Endodermal cell (in vitro differentiated cells): ENCODE data around the gene KPNA4. TPM values are rescaled to one million over a fixed set of nuclear protein-coding genes. Genes with fewer than 3 reads are reported as not detected.

Source experiments
- DNase-seq: peaks from one replicate; pipeline ENCODE4 v3.0.0-alpha.2; 2017
- H3K27ac ChIP-seq: 2 replicates; pipeline ENCODE4 v1.5.1; 2013; ENCODE audit warnings: mild to moderate bottlenecking, low read depth, low read length, moderate library complexity
- H3K27me3 ChIP-seq: 2 replicates; pipeline ENCODE4 v1.6.1; 2013; ENCODE audit warnings: mild to moderate bottlenecking, low read length, moderate library complexity; ENCODE audit not compliant: insufficient read depth, control insufficient read depth, poor library complexity, severe bottlenecking
- H3K36me3 ChIP-seq: 2 replicates; pipeline ENCODE4 v1.7.0; 2013; ENCODE audit warnings: mild to moderate bottlenecking, low read length, moderate library complexity; ENCODE audit not compliant: control insufficient read depth, insufficient read depth
- H3K4me1 ChIP-seq: one replicate; pipeline ENCODE4 v1.7.0; 2013; ENCODE audit warnings: low read length; ENCODE audit not compliant: control insufficient read depth, insufficient read depth
- H3K4me3 ChIP-seq: 2 replicates; pipeline ENCODE4 v1.5.1; 2013; ENCODE audit warnings: mild to moderate bottlenecking, low read length, moderate library complexity
- H3K9ac ChIP-seq: 2 replicates; pipeline ENCODE4 v1.6.1; 2013; ENCODE audit warnings: mild to moderate bottlenecking, low read length, moderate library complexity; ENCODE audit not compliant: poor library complexity, severe bottlenecking; ENCODE audit errors: extremely low read depth
- H3K9me3 ChIP-seq: 2 replicates; pipeline ENCODE4 v1.6.1; 2013; ENCODE audit warnings: mild to moderate bottlenecking, low read length, moderate library complexity; ENCODE audit not compliant: control insufficient read depth
- H3K27ac Mint-ChIP-seq: 2 replicates; pipeline ENCODE4 v1.8.0; 2020; ENCODE audit warnings: mixed read lengths
- H3K27me3 Mint-ChIP-seq: 2 replicates; pipeline ENCODE4 v1.8.0; 2021; ENCODE audit warnings: mild to moderate bottlenecking, mixed read lengths; ENCODE audit not compliant: insufficient read depth
- H3K36me3 Mint-ChIP-seq: 2 replicates; pipeline ENCODE4 v1.8.0; 2020; ENCODE audit warnings: low read depth, mixed read lengths
- H3K4me1 Mint-ChIP-seq: 2 replicates; pipeline ENCODE4 v1.8.0; 2020; ENCODE audit warnings: mixed read lengths
- H3K4me3 Mint-ChIP-seq: 2 replicates; pipeline ENCODE4 v1.8.0; 2020; ENCODE audit warnings: mild to moderate bottlenecking, moderate library complexity, mixed read lengths
- H3K9me3 Mint-ChIP-seq: 2 replicates; pipeline ENCODE4 v1.8.0; 2020; ENCODE audit warnings: mild to moderate bottlenecking, mixed read lengths
- whole genome bisulfite sequencing, 2 experiments: methylation state at CpG; one replicate each; pipeline versions ENCODE4 v1.1.5 to v1.1.7; 2013; ENCODE audit warnings: missing lambda C conversion rate in 2 of 2, mixed read lengths in 1 of 2; ENCODE audit not compliant: insufficient coverage in 1 of 2, insufficient read length in 1 of 2; 5-methylcytosine and 5-hydroxymethylcytosine counted together
- long read RNA-seq, 4 experiments: library from polyadenylated mRNA in 2 of 4; library from RNA in 1 of 4; library from capped mRNA in 1 of 4; stranded (forward) in 3 of 4; unstranded in 1 of 4; transcript quantifications; one replicate each; pipeline ENCODE4 v2.0.0, GENCODE V29; 2020 to 2021; ENCODE audit warnings: inconsistent platforms in 1 of 4
- polyA plus RNA-seq, 2 experiments: library from polyadenylated mRNA; stranded (reverse); fragments of 50-300 nt; gene quantifications; one replicate each; pipeline ENCODE4 v1.2.3, GENCODE V29; 2013
- total RNA-seq, 2 donors: library from RNA; stranded (reverse); fragmentation: NEBNext Ultra II Directional in 1 of 2; extraction: Animal tissue kit (Norgen Biotek cat#: 25700) in 1 of 2; gene quantifications; 2 replicates in 1 of 2; 3 replicates in 1 of 2; pipeline ENCODE4 v1.2.1, GENCODE V29; 2021
- TF ChIP-seq, protein P1 (sequence below): fragments of 200-600 bp; sonication (generic); conservative IDR thresholded peaks from 2 replicates; pipeline ENCODE4 v1.5.0; 2021; ENCODE audit warnings: antibody characterized with exemption, mild to moderate bottlenecking

The KPNA4 gene
- 10 to 100 TPM; 65.2 to 73.0 TPM for total RNA-seq
- 33.9 TPM for polyA plus RNA-seq (2013, experiment 1 of 2)
- 32.1 TPM for polyA plus RNA-seq (2013, experiment 2 of 2)
- long read RNA-seq, experiment 1, full-length matches to known transcripts, result 6 of 27 reads
- long read RNA-seq, experiment 1, partial matches to known transcripts, result 5 of 27 reads
- long read RNA-seq, experiment 1, other reads (novel, unspliced or antisense), result 16 of 27 reads
- long read RNA-seq, experiment 2, full-length matches to known transcripts, result 74 of 98 reads
- long read RNA-seq, experiment 2, partial matches to known transcripts, result 8 of 98 reads
- long read RNA-seq, experiment 2, other reads (novel, unspliced or antisense), result 16 of 98 reads
- long read RNA-seq, experiment 3, full-length matches to known transcripts, result 9 of 20 reads
- long read RNA-seq, experiment 3, partial matches to known transcripts, result 9 of 20 reads
- long read RNA-seq, experiment 3, other reads (novel, unspliced or antisense), result 2 of 20 reads
- long read RNA-seq, experiment 4, partial matches to known transcripts, result 0 of 1 reads
- long read RNA-seq, experiment 4, other reads (novel, unspliced or antisense), result 1 of 1 reads

- Histone ChIP-seq H3K9ac (peak within 1 kb of the TSS; percentile 74), H3K27ac (peak within 1 kb of the TSS; percentile 95), H3K36me3 (peaks cover 21% of the 10 kb centered on the region), H3K9me3 (peaks cover 6% of the 10 kb centered on the region), H3K4me3 (peak within 1 kb of the TSS; percentile 87), H3K4me1 (no peaks in the 10 kb centered on the region), H3K27me3 (no peaks in the 10 kb centered on the region)
- peaks cover 38% of the 10 kb centered on the region for H3K4me1 Mint-ChIP-seq
- H3K9me3 Mint-ChIP-seq, result peaks cover 1% of the 10 kb centered on the region
- peaks cover 4% of the 10 kb centered on the region for H3K27me3 Mint-ChIP-seq
- TF ChIP-seq, protein P1, sequence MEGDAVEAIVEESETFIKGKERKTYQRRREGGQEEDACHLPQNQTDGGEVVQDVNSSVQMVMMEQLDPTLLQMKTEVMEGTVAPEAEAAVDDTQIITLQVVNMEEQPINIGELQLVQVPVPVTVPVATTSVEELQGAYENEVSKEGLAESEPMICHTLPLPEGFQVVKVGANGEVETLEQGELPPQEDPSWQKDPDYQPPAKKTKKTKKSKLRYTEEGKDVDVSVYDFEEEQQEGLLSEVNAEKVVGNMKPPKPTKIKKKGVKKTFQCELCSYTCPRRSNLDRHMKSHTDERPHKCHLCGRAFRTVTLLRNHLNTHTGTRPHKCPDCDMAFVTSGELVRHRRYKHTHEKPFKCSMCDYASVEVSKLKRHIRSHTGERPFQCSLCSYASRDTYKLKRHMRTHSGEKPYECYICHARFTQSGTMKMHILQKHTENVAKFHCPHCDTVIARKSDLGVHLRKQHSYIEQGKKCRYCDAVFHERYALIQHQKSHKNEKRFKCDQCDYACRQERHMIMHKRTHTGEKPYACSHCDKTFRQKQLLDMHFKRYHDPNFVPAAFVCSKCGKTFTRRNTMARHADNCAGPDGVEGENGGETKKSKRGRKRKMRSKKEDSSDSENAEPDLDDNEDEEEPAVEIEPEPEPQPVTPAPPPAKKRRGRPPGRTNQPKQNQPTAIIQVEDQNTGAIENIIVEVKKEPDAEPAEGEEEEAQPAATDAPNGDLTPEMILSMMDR, result no peak
- peak within 1 kb of the TSS; percentile 97 for H3K27ac Mint-ChIP-seq
- peak; percentile 99 for DNase-seq
- WGBS, 2 experiments, result 0 to 1% methylated on average over 20 to 70 of the region's 71 CpGs
- peaks cover 17% of the 10 kb centered on the region for H3K36me3 Mint-ChIP-seq
- peak within 1 kb of the TSS; percentile 93 for H3K4me3 Mint-ChIP-seq
Measured at GRCh38 chr3:160565442-160566403, at the start of gene KPNA4. Gene KPNA4, minus strand, starts transcription at chr3:160565571. Its CDS starts 289 bp downstream, at chr3:160565282.

GRCh38 chr3:160613661-160614060, 48.3 kb upstream of the KPNA4 start:
- Mint-ChIP-seq H3K36me3 (no peaks in the 10 kb centered on the region), H3K9me3 (no peaks in the 10 kb centered on the region), H3K27ac (no peak overlapping the region), H3K4me1 (peaks cover 2% of the 10 kb centered on the region), H3K4me3 (no peak overlapping the region), H3K27me3 (peaks cover 59% of the 10 kb centered on the region)
- DNase-seq, result no peak
- no peak overlapping the region for H3K27ac ChIP-seq
- no peak overlapping the region for H3K9ac ChIP-seq
- TF ChIP-seq, protein P1, result no peak
- WGBS, 2 experiments, result 83 to 95% methylated on average over 1 of the region's 1 CpG
- H3K9me3 ChIP-seq, result no peaks in the 10 kb centered on the region
- no peaks in the 10 kb centered on the region for H3K4me1 ChIP-seq
- no peak overlapping the region for H3K4me3 ChIP-seq
- no peaks in the 10 kb centered on the region for H3K36me3 ChIP-seq
- H3K27me3 ChIP-seq, result peaks cover 61% of the 10 kb centered on the region

- 80 to 95% methylated on average over 3 of the region's 3 CpGs for WGBS, 2 experiments
- no peaks in the 10 kb centered on the region for H3K4me1 ChIP-seq
- no peak overlapping the region for H3K27ac Mint-ChIP-seq
- TF ChIP-seq, protein P1, result no peak
- peaks cover 52% of the 10 kb centered on the region for H3K27me3 ChIP-seq
- no peaks in the 10 kb centered on the region for H3K4me1 Mint-ChIP-seq
- H3K4me3 ChIP-seq, result no peak overlapping the region
- H3K27ac ChIP-seq, result no peak overlapping the region
- H3K9me3 ChIP-seq, result no peaks in the 10 kb centered on the region
- no peak overlapping the region for H3K9ac ChIP-seq
- H3K36me3 ChIP-seq, result no peaks in the 10 kb centered on the region
- H3K36me3 Mint-ChIP-seq, result no peaks in the 10 kb centered on the region
- H3K4me3 Mint-ChIP-seq, result no peak overlapping the region
- H3K27me3 Mint-ChIP-seq, result peaks cover 64% of the 10 kb centered on the region
- no peaks in the 10 kb centered on the region for H3K9me3 Mint-ChIP-seq
- DNase-seq, result no peak
Measured at GRCh38 chr3:160612386-160613075, 47.2 kb upstream of the KPNA4 start.
